ENCODE data around the gene MDM2. TPM values are rescaled to one million over a fixed set of nuclear protein-coding genes. Genes with fewer than 3 reads are reported as not detected.

Gene MDM2
- total and polyA plus RNA-seq, 9 of the 15 experiments (the other 6 are each of a cell fraction or from before 2014, with no cell fraction given) = 13.6 to 100 (median 49.0) TPM

GRCh38 chr12:68806488-68807237 lies 1.3 kb upstream of the MDM2 start:
- peak overlapping the region in 1 of 2 experiments; percentile 73; a peak in 2 of 4 replicates for H3K9ac ChIP-seq (ENCODE audit: insufficient read depth in 1 of 2, low read depth in 2 of 2, low read length in 2 of 2)
- no peaks in the 10 kb centered on the region for H4K20me1 ChIP-seq (replicated peaks; ENCODE audit: control insufficient read depth, insufficient read depth, low read length)
- in situ Hi-C loops (cut with MboI) = no loop called here
- FAIRE-seq (no peak), DNase-seq (ENCODE audit: extremely low read depth in 1 of 4, low spot score in 3 of 4) (no peak), ATAC-seq (no peak)
- H3K4me2 ChIP-seq (ENCODE audit: insufficient read depth, low read length) = peak overlapping the region; percentile 81
- peak overlapping the region; percentile 99 for H3K27ac ChIP-seq (ENCODE audit: extremely low read depth, low read depth, low read length)
- H3K27me3 ChIP-seq (ENCODE audit: control insufficient read depth in 2 of 2, insufficient read depth in 2 of 2, low read length in 2 of 2) = no peaks in the 10 kb centered on the region
- WGBS (ENCODE audit: insufficient coverage, low coverage, missing lambda C conversion rate) = 28% methylated on average over 14 of the region's 18 CpGs
- POLR2A ChIA-PET = interaction anchor here (0.6 to 3.2 kb wide), 10 partner anchors 11 to 94 kb away, joined by 3 to 41 read pairs (median 6); partner anchors contain the start of gene SLC35E3
- peak overlapping the region; percentile 94 for H2AFZ ChIP-seq (ENCODE audit: low read depth, low read length)
- intact Hi-C loops (cut with micrococcal nuclease) = loop anchor here (1.0 kb wide), 1 partner anchor 60 kb away; the partner anchor contains the start of gene SLC35E3
- CTCF ChIA-PET (ENCODE audit: low intra/inter-chr PET ratio) = interaction anchor here (0.7 kb wide), 1 partner anchor 116 kb away, joined by 3 read pairs; no protein-coding TSS in a partner anchor
- H3K4me3 ChIP-seq = 0 out of 2 replicates have a peak overlapping the region, but pooled peaks have one; percentile 95
- peaks cover 14% of the 10 kb centered on the region in 2 experiments; a peak in 4 of 5 replicates for H3K4me1 ChIP-seq (replicated peaks in 1 of 2; ENCODE audit: control insufficient read depth in 2 of 2, insufficient read depth in 2 of 2, low read length in 2 of 2)
- peaks cover 23% of the 10 kb centered on the region; the same call in 2 of the 3 replicates for H3K36me3 ChIP-seq (ENCODE audit: control insufficient read depth, insufficient read depth, low read length)
- H3K79me2 ChIP-seq (ENCODE audit: control insufficient read depth, insufficient read depth, low read length) = peaks cover 38% of the 10 kb centered on the region
- BruUV-seq (replicated peaks) = no TSS peak
- H3K9me1 ChIP-seq (ENCODE audit: control insufficient read depth, insufficient read depth, low read length) = no peaks in the 10 kb centered on the region
- no peaks in the 10 kb centered on the region for H3K9me3 ChIP-seq (replicated peaks; ENCODE audit: control insufficient read depth, insufficient read depth, low read depth, low read length)
- no peak for TF ChIP-seq PCBP1 (IDR thresholded peaks at IDR 0.05; ENCODE audit: low read depth, low read length, poor library complexity, severe bottlenecking)
- no peak for TF ChIP-seq PBX2 (CRISPR knock-in tag; IDR thresholded peaks at IDR 0.05; ENCODE audit: low read depth)
- no peak for TF ChIP-seq PBX2 (tag; conservative IDR thresholded peaks at IDR 0.05; ENCODE audit: low read depth)
- TF ChIP-seq MTA3 (IDR thresholded peaks at IDR 0.05; ENCODE audit: borderline replicate concordance) = no peak
- TF ChIP-seq TEAD2 (tag; IDR thresholded peaks at IDR 0.05) = no peak
- TF ChIP-seq ZNF445 (CRISPR knock-in tag; IDR thresholded peaks at IDR 0.05; ENCODE audit: low read depth) = no peak
- no peak for TF ChIP-seq CAMTA2 (CRISPR knock-in tag; conservative IDR thresholded peaks at IDR 0.05)
- TF ChIP-seq, protein P1, sequence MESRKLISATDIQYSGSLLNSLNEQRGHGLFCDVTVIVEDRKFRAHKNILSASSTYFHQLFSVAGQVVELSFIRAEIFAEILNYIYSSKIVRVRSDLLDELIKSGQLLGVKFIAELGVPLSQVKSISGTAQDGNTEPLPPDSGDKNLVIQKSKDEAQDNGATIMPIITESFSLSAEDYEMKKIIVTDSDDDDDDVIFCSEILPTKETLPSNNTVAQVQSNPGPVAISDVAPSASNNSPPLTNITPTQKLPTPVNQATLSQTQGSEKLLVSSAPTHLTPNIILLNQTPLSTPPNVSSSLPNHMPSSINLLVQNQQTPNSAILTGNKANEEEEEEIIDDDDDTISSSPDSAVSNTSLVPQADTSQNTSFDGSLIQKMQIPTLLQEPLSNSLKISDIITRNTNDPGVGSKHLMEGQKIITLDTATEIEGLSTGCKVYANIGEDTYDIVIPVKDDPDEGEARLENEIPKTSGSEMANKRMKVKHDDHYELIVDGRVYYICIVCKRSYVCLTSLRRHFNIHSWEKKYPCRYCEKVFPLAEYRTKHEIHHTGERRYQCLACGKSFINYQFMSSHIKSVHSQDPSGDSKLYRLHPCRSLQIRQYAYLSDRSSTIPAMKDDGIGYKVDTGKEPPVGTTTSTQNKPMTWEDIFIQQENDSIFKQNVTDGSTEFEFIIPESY (CRISPR knock-in tag; IDR thresholded peaks at IDR 0.05) = 0 out of 2 replicates have a peak, but pooled peaks have one; percentile 35
- TF ChIP-seq, protein P2, sequence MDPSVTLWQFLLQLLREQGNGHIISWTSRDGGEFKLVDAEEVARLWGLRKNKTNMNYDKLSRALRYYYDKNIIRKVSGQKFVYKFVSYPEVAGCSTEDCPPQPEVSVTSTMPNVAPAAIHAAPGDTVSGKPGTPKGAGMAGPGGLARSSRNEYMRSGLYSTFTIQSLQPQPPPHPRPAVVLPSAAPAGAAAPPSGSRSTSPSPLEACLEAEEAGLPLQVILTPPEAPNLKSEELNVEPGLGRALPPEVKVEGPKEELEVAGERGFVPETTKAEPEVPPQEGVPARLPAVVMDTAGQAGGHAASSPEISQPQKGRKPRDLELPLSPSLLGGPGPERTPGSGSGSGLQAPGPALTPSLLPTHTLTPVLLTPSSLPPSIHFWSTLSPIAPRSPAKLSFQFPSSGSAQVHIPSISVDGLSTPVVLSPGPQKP (CRISPR knock-in tag; IDR thresholded peaks at IDR 0.05) = no peak
- TF ChIP-seq MYC (IDR thresholded peaks at IDR 0.05; ENCODE audit: low read depth, low read length) = no peak
- TF ChIP-seq MYC (CRISPR knock-in tag; IDR thresholded peaks at IDR 0.05; ENCODE audit: borderline replicate concordance, low read depth) = no peak
- TF ChIP-seq IRF2 (CRISPR knock-in tag; IDR thresholded peaks at IDR 0.05) = no peak
- 0 out of 2 replicates have a peak, but pooled peaks have one; percentile 36 for TF ChIP-seq MEF2D (tag; conservative IDR thresholded peaks at IDR 0.05; ENCODE audit: low read depth)
- TF ChIP-seq TEAD4 (IDR thresholded peaks at IDR 0.05; ENCODE audit: low read length) = no peak
- TF ChIP-seq TEAD4 (CRISPR knock-in tag; IDR thresholded peaks at IDR 0.05; ENCODE audit: borderline replicate concordance) = no peak
- no peak for TF ChIP-seq RAD21 (CRISPR knock-in tag; conservative IDR thresholded peaks at IDR 0.05 in 1 of 2, IDR thresholded peaks at IDR 0.05 in 1 of 2)

Data from K562 (cell line).